A673 (cell line): ENCODE data around the gene THAP11. TPM values are rescaled to one million over a fixed set of nuclear protein-coding genes. Genes with fewer than 3 reads are reported as not detected.
A peak's percentile ranks its signal among the peaks of the same experiment; 100 is the strongest.

Experiments used
- Bru-seq: library from RNA; stranded (reverse); fragments of 400-500 nt; gene quantifications from one replicate; lab custom pipeline; 2021; lab: Mats Ljungman, UMichigan
- BruChase-seq, 2 experiments: library from RNA; stranded (reverse); fragments of 400-500 nt; gene quantifications; one replicate each; lab custom pipeline; 2021; lab: Mats Ljungman, UMichigan
- BruUV-seq: library from RNA; stranded (reverse); fragments of 400-500 nt; replicated peaks from 2 replicates; lab custom pipeline; 2021; lab: Mats Ljungman, UMichigan
- CTCF ChIA-PET: fragments of 300-600 bp; sonication (Branson Sonifier 250); formaldehyde crosslinking; loops from one replicate; lab custom pipeline; 2022; ENCODE audit warnings: antibody characterized with exemption; lab: Charles Lee
- POLR2A ChIA-PET: fragments of 300-600 bp; sonication (Branson Sonifier 250); formaldehyde crosslinking; loops from one replicate; lab custom pipeline; 2022; ENCODE audit warnings: antibody characterized with exemption; ENCODE audit not compliant: low non-redundant PET; lab: Charles Lee
- DNase-seq: peaks from one replicate; pipeline ENCODE4 v3.0.0-alpha.2; 2015; ENCODE audit warnings: low spot score
- H3K27ac ChIP-seq: fragments of 200-600 bp; sonication (generic); 2 replicates; pipeline ENCODE4 v1.5.1; 2016; ENCODE audit warnings: mixed run types, low read depth, mild to moderate bottlenecking, mixed read lengths, antibody characterized with exemption, low read length; ENCODE audit not compliant: poor library complexity, severe bottlenecking
- H3K27me3 ChIP-seq: fragments of 200-600 bp; sonication (generic); replicated peaks from 2 replicates; pipeline ENCODE4 v1.6.1; 2017; ENCODE audit warnings: mixed run types, low read depth, mild to moderate bottlenecking, mixed read lengths, antibody characterized with exemption, low read length; ENCODE audit not compliant: insufficient read depth, poor library complexity
- H3K36me3 ChIP-seq: fragments of 200-600 bp; sonication (generic); 2 replicates; pipeline ENCODE4 v1.6.1; 2016; ENCODE audit warnings: mixed run types, mild to moderate bottlenecking, mixed read lengths, antibody characterized with exemption, low read length; ENCODE audit not compliant: insufficient read depth, poor library complexity, severe bottlenecking
- H3K4me1 ChIP-seq: fragments of 200-600 bp; sonication (generic); 2 replicates; pipeline ENCODE4 v1.6.1; 2017; ENCODE audit warnings: mixed run types, mild to moderate bottlenecking, mixed read lengths, antibody characterized with exemption, low read length; ENCODE audit not compliant: insufficient read depth, poor library complexity, severe bottlenecking
- H3K4me3 ChIP-seq: fragments of 200-600 bp; sonication (generic); 2 replicates; pipeline ENCODE4 v1.5.1; 2016; ENCODE audit warnings: low read depth, mixed run types, mild to moderate bottlenecking, mixed read lengths, low read length; ENCODE audit not compliant: poor library complexity, severe bottlenecking
- H3K9me3 ChIP-seq: fragments of 200-600 bp; sonication (generic); 2 replicates; pipeline ENCODE4 v1.6.1; 2016; ENCODE audit warnings: mixed run types, low read depth, mild to moderate bottlenecking, mixed read lengths, antibody characterized with exemption, low read length; ENCODE audit not compliant: poor library complexity, severe bottlenecking
- CTCF ChIP-seq: fragments of 300-800, 200-600 bp; sonication (generic); conservative IDR thresholded peaks from 2 replicates; pipeline ENCODE4 v1.5.1; 2017; ENCODE audit warnings: low read depth, mild to moderate bottlenecking, antibody characterized with exemption, low read length, moderate library complexity, mixed read lengths
- EZH2 ChIP-seq: fragments of 200-600 bp; sonication (generic); IDR thresholded peaks from 2 replicates; pipeline ENCODE4 v1.6.1; 2017; ENCODE audit warnings: borderline replicate concordance, low read depth, mild to moderate bottlenecking, mixed read lengths, antibody characterized with exemption, low read length; ENCODE audit not compliant: poor library complexity, severe bottlenecking
- intact Hi-C: fragments of 100-400 bp; cut with micrococcal nuclease; formaldehyde crosslinking; loops from one replicate; pipeline ENCODE4 v1.10.0; 2022; ENCODE audit not compliant: unreplicated experiment
- long read RNA-seq: library from polyadenylated mRNA; stranded (forward); transcript quantifications from one replicate; pipeline ENCODE4 v2.0.0, GENCODE V29; 2022
- total RNA-seq: library from RNA; stranded (reverse); gene quantifications from 2 replicates; pipeline ENCODE4 v1.2.3, GENCODE V29; 2021

THAP11 gene
- total RNA-seq, result 46.6 and 48.9 TPM in 2 replicates
- percentile 68 among the genes with signal in this experiment for Bru-seq, nascent RNA
- BruChase-seq, experiment 1, labeled RNA remaining after a 2-hour chase, result percentile 88 among the genes with signal in this experiment
- percentile 83 among the genes with signal in this experiment for BruChase-seq, experiment 2, labeled RNA remaining after a 6-hour chase
- long read RNA-seq, transcript THAP11-201 (1 exons, 2,114 nt), result major isoform, 154 of 155 reads
- long read RNA-seq, partial matches to known transcripts, result 0 of 155 reads
- long read RNA-seq, other reads (novel, unspliced or antisense), result 1 of 155 reads

GRCh38 chr16:67841816-67842508 is at the start of gene THAP11:
THAP11 (plus strand) TSS chr16:67842320; CDS start chr16:67842555, 235 bp downstream.
- TF ChIP-seq EZH2 (no peak), CTCF (peak; percentile 85)
- peak; percentile 98 for DNase-seq
- H3K36me3 ChIP-seq, result no peaks in the 10 kb centered on the region
- peak within 1 kb of the TSS; percentile 89 for H3K4me3 ChIP-seq
- H3K9me3 ChIP-seq, result no peaks in the 10 kb centered on the region
- peaks cover 29% of the 10 kb centered on the region for H3K4me1 ChIP-seq
- POLR2A ChIA-PET, result no interaction called here
- no peaks in the 10 kb centered on the region for H3K27me3 ChIP-seq
- intact Hi-C loops, result no loop called here
- H3K27ac ChIP-seq, result peak within 1 kb of the TSS; percentile 99
- BruUV-seq, result no TSS peak
- CTCF ChIA-PET, result no interaction called here

GRCh38 chr16:67796099-67796718 is 45.9 kb upstream of the THAP11 start:
- H3K27ac ChIP-seq, result no peak overlapping the region
- intact Hi-C loops, result no loop called here
- no peaks in the 10 kb centered on the region for H3K27me3 ChIP-seq
- DNase-seq, result no peak
- BruUV-seq, result TSS peak; percentile 9
- CTCF ChIA-PET, result no interaction called here
- TF ChIP-seq CTCF (no peak), EZH2 (no peak)
- H3K36me3 ChIP-seq, result peaks cover under 1% of the 10 kb centered on the region
- H3K4me3 ChIP-seq, result no peak overlapping the region
- H3K4me1 ChIP-seq, result no peaks in the 10 kb centered on the region
- no peaks in the 10 kb centered on the region for H3K9me3 ChIP-seq
- POLR2A ChIA-PET, result no interaction called here

- H3K27ac ChIP-seq, result peak overlapping the region; percentile 42
- H3K27me3 ChIP-seq, result no peaks in the 10 kb centered on the region
- ChIA-PET CTCF (interaction anchor here (0.8 kb wide), 1 partner anchor 16 kb away, joined by 4 read pairs; no protein-coding TSS in a partner anchor), POLR2A (no interaction called here)
- H3K4me3 ChIP-seq, result no peak overlapping the region
- no peaks in the 10 kb centered on the region for H3K9me3 ChIP-seq
- intact Hi-C loops, result no loop called here
- no TSS peak for BruUV-seq
- peaks cover 15% of the 10 kb centered on the region for H3K36me3 ChIP-seq
- DNase-seq, result no peak
- H3K4me1 ChIP-seq, result peaks cover 6% of the 10 kb centered on the region
- TF ChIP-seq EZH2, result no peak
- TF ChIP-seq CTCF, result no peak
These were observed 41.7 kb upstream of the THAP11 start for GRCh38 chr16:67800338-67800926.
